Superior temporal gyrus (tissue), 1 donor: Measurements from ENCODE around the gene ACBD6.

Experiments used
- DNase-seq: peaks from one replicate; pipeline ENCODE4 v3.0.0-alpha.2; 2016; ENCODE audit errors: extremely low spot score

ACBD6 gene

GRCh38 chr1:180525715-180526039 is 23.3 kb upstream of the ACBD6 start:
- DNase-seq = no peak

- DNase-seq = no peak
These were observed 22.7 kb upstream of the ACBD6 start for GRCh38 chr1:180524915-180525714.

GRCh38 chr1:180524160-180524914 is 22.0 kb upstream of the ACBD6 start:
- no peak for DNase-seq

GRCh38 chr1:180522213-180522515 is 19.8 kb upstream of the ACBD6 start:
- no peak for DNase-seq

- no peak for DNase-seq
These were observed 19.3 kb upstream of the ACBD6 start for GRCh38 chr1:180521474-180522212.

- DNase-seq = no peak
These were observed 17.5 kb upstream of the ACBD6 start for GRCh38 chr1:180519846-180520245.

GRCh38 chr1:180515857-180516388 is 13.5 kb upstream of the ACBD6 start:
- peak; percentile 93 for DNase-seq

- no peak for DNase-seq
These were observed 13.0 kb upstream of the ACBD6 start for GRCh38 chr1:180515364-180515763.

GRCh38 chr1:180513531-180513930 is 11.2 kb upstream of the ACBD6 start:
- no peak for DNase-seq

- no peak for DNase-seq
These were observed 8.5 kb upstream of the ACBD6 start for GRCh38 chr1:180510882-180511281.

GRCh38 chr1:180508725-180509097 is 6.3 kb upstream of the ACBD6 start:
- DNase-seq = no peak

GRCh38 chr1:180507795-180508724 is 5.7 kb upstream of the ACBD6 start:
- DNase-seq = no peak

- DNase-seq = no peak
These were observed 3.5 kb upstream of the ACBD6 start for GRCh38 chr1:180505732-180506335.

GRCh38 chr1:180504186-180504585 is 1.8 kb upstream of the ACBD6 start:
- no peak for DNase-seq

GRCh38 chr1:180503280-180503862 is 994 bp upstream of the ACBD6 start:
- no peak for DNase-seq

- no peak for DNase-seq
These were observed 464 bp downstream of the ACBD6 start for GRCh38 chr1:180501865-180502360.

GRCh38 chr1:180500689-180501088 is 1.7 kb downstream of the ACBD6 start:
- DNase-seq = no peak

GRCh38 chr1:180498594-180498993 is 3.8 kb downstream of the ACBD6 start:
- no peak for DNase-seq

- no peak for DNase-seq
These were observed 4.6 kb downstream of the ACBD6 start for GRCh38 chr1:180497826-180498225.

GRCh38 chr1:180494370-180494769 is 8.0 kb downstream of the ACBD6 start:
- DNase-seq = no peak
